ENCODE results near the gene SLC13A3.

DNA sequence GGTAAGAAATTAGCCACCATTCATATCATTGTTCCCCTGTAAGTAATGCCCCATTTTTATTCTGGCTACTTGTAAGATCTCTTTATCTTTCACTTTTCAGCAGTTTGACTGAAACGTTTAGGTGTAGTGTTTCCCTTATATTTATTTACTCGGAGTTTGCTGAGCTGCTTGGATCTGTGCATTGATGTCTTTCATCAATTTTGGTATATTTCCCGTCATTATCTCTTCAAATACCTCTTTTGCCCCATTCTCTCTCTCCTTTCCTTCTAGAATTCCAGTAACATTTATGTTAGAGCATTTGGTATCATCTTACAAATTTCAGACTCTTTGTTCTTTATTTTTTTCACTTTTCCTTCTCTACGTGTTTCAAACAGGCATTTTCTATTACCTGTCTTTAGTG lies 9.2 kb upstream of the SLC13A3 start:
- TF ChIP-seq, protein P1, sequence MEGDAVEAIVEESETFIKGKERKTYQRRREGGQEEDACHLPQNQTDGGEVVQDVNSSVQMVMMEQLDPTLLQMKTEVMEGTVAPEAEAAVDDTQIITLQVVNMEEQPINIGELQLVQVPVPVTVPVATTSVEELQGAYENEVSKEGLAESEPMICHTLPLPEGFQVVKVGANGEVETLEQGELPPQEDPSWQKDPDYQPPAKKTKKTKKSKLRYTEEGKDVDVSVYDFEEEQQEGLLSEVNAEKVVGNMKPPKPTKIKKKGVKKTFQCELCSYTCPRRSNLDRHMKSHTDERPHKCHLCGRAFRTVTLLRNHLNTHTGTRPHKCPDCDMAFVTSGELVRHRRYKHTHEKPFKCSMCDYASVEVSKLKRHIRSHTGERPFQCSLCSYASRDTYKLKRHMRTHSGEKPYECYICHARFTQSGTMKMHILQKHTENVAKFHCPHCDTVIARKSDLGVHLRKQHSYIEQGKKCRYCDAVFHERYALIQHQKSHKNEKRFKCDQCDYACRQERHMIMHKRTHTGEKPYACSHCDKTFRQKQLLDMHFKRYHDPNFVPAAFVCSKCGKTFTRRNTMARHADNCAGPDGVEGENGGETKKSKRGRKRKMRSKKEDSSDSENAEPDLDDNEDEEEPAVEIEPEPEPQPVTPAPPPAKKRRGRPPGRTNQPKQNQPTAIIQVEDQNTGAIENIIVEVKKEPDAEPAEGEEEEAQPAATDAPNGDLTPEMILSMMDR (conservative IDR thresholded peaks at IDR 0.05; ENCODE audit: low read length) = no peak
- no peak for TF ChIP-seq EZH2phosphoT487 (IDR thresholded peaks at IDR 0.05; ENCODE audit: borderline replicate concordance)
